GM23248 (cell line): ENCODE data around the gene OAF. TPM values are rescaled to one million over a fixed set of nuclear protein-coding genes. Genes with fewer than 3 reads are reported as not detected.

Experiments
- DNase-seq: peaks from one replicate; pipeline ENCODE4 v3.0.0-alpha.2; 2015
- H2AFZ ChIP-seq: fragments of 200-600 bp; sonication (generic); 2 replicates; pipeline ENCODE4 v1.6.1; 2016; ENCODE audit warnings: antibody characterized with exemption
- H3F3A ChIP-seq: fragments of 200-600 bp; sonication (generic); 2 replicates; pipeline ENCODE4 v1.6.1; 2016; ENCODE audit warnings: mild to moderate bottlenecking, antibody characterized with exemption, mixed run types; ENCODE audit not compliant: insufficient read depth
- H3K27ac ChIP-seq: fragments of 200-600 bp; sonication (generic); 2 replicates; pipeline ENCODE4 v1.5.1; 2016; ENCODE audit warnings: mild to moderate bottlenecking
- H3K27me3 ChIP-seq: fragments of 200-600 bp; sonication (generic); replicated peaks from 2 replicates; pipeline ENCODE4 v1.6.1; 2016; ENCODE audit warnings: mild to moderate bottlenecking; ENCODE audit not compliant: insufficient read depth
- H3K36me3 ChIP-seq: fragments of 200-600 bp; sonication (generic); 2 replicates; pipeline ENCODE4 v1.6.1; 2016; ENCODE audit warnings: low read depth, mild to moderate bottlenecking
- H3K4me1 ChIP-seq: fragments of 200-600 bp; sonication (generic); 2 replicates; pipeline ENCODE4 v1.6.1; 2016; ENCODE audit warnings: mild to moderate bottlenecking; ENCODE audit not compliant: insufficient read depth
- H3K4me2 ChIP-seq: fragments of 200-600 bp; sonication (generic); one replicate; pipeline ENCODE4 v1.6.1; 2016; ENCODE audit warnings: mild to moderate bottlenecking; ENCODE audit not compliant: unreplicated experiment
- H3K4me3 ChIP-seq: fragments of 200-600 bp; sonication (generic); 2 replicates; pipeline ENCODE4 v1.5.1; 2016; ENCODE audit warnings: mild to moderate bottlenecking
- H3K79me2 ChIP-seq: fragments of 200-600 bp; sonication (generic); 2 replicates; pipeline ENCODE4 v1.6.1; 2016; ENCODE audit warnings: mild to moderate bottlenecking; ENCODE audit not compliant: insufficient read depth
- H3K9ac ChIP-seq: fragments of 200-600 bp; sonication (generic); 2 replicates; pipeline ENCODE4 v1.6.1; 2016; ENCODE audit warnings: mild to moderate bottlenecking
- H3K9me2 ChIP-seq: fragments of 200-600 bp; sonication (generic); 2 replicates; pipeline ENCODE4 v1.6.1; 2016; ENCODE audit warnings: mixed run types, mild to moderate bottlenecking, moderate library complexity; ENCODE audit not compliant: insufficient read depth
- H3K9me3 ChIP-seq: fragments of 200-600 bp; sonication (generic); one replicate; pipeline ENCODE4 v1.6.1; 2017; ENCODE audit warnings: low read depth
- H4K20me1 ChIP-seq: fragments of 200-600 bp; sonication (generic); 2 replicates; pipeline ENCODE4 v1.6.0; 2016; ENCODE audit not compliant: insufficient read depth
- EZH2 ChIP-seq: fragments of 200-600 bp; sonication (generic); IDR thresholded peaks from 2 replicates; pipeline ENCODE4 v1.6.1; 2018; ENCODE audit warnings: antibody characterized with exemption, mild to moderate bottlenecking; ENCODE audit not compliant: insufficient read depth, poor library complexity, severe bottlenecking
- EZH2phosphoT487 ChIP-seq: fragments of 200-600 bp; sonication (generic); IDR thresholded peaks from 2 replicates; pipeline ENCODE4 v1.6.1; 2018; ENCODE audit warnings: antibody characterized with exemption, moderate library complexity, mild to moderate bottlenecking, low read depth; ENCODE audit not compliant: insufficient read depth
- WGBS, 2 experiments: methylation state at CpG; one replicate each; pipeline ENCODE4 v1.1.6; 2015 to 2017; ENCODE audit warnings: low lambda C conversion rate in 2 of 2, low coverage in 1 of 2; ENCODE audit errors: missing lambda C conversion rate in 2 of 2; 5-methylcytosine and 5-hydroxymethylcytosine counted together
- in situ Hi-C: fragments of 300-500 bp; cut with MboI; formaldehyde crosslinking; loops from 2 replicates; pipeline ENCODE4 v1.15.0; 2020
- polyA plus RNA-seq: library from polyadenylated mRNA; unstranded; fragments of >200 nt; fragmentation: Nextera tagmentation; extraction: Ambion mirVana; gene quantifications from 2 replicates; pipeline ENCODE4 v1.2.1, GENCODE V29; 2016
- total RNA-seq: library from RNA; depleted of rRNA; stranded (reverse); fragments of >200 nt; shearing (Covaris generic); gene quantifications from 2 replicates; pipeline ENCODE4 v1.2.3, GENCODE V29; 2014

The OAF gene
- total and polyA plus RNA-seq, 2 experiments from 2014 or later: 80.0 to 116 TPM

DNA sequence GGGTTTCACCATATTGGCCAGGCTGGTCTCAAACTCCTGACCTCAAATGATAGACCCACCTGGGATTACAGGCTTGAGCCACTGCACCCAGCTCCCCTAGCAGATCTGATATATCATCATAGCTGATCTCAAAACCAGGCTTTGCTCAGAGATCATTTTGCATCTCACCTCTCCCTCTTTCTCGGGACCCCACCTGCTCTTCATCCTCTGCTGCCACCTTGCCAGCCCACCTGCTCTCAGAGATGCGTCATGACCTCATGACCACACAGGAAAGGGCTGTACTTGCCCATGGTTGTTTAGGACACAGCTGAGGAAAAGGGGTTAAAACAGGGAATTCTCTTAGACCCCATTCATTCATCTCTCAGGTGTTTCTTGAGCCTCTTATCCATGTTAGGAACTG lies 56.5 kb downstream of the OAF start:
- in situ Hi-C loops: no loop called here

DNA sequence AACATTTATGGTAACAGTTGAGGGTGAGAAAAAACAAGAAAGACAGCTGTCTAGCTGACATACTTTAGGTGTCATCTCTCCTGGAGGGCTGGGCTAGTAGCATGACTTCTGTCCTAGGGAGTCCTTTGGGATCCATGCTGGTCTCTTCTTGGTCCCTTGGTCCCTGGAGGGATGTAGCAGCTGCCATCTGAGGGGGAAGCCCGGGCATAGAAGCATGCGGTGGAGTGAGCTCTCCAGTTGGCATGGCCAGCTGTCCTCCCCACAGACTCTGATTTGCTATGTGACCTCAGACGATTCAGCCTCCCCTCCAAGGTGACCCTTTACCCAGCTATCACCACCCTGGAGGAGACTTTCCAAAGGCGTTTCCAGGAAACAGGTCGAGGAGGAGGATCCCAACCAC lies 57.9 kb downstream of the OAF start:
- H3K79me2 ChIP-seq: no peaks in the 10 kb centered on the region
- DNase-seq: no peak
- H3K36me3 ChIP-seq: no peaks in the 10 kb centered on the region
- no peaks in the 10 kb centered on the region for H3K9me3 ChIP-seq
- no peak overlapping the region for H3K4me3 ChIP-seq
- H4K20me1 ChIP-seq: no peaks in the 10 kb centered on the region
- H3K9me2 ChIP-seq: no peaks in the 10 kb centered on the region
- WGBS, 2 experiments: 42 to 52% methylated on average over 5 of the region's 5 CpGs
- no peak overlapping the region for H3K9ac ChIP-seq
- no peak overlapping the region for H3K27ac ChIP-seq
- H3K4me1 ChIP-seq: peaks cover 15% of the 10 kb centered on the region
- H2AFZ ChIP-seq: no peak overlapping the region
- in situ Hi-C loops: no loop called here
- TF ChIP-seq EZH2: no peak
- TF ChIP-seq EZH2phosphoT487: no peak
- H3K4me2 ChIP-seq: no peak overlapping the region
- peaks cover 15% of the 10 kb centered on the region for H3F3A ChIP-seq
- H3K27me3 ChIP-seq: peaks cover 40% of the 10 kb centered on the region

More for the DNA sequence above, 56.5 kb downstream of the OAF start:
- Histone ChIP-seq H3K9me3 (no peaks in the 10 kb centered on the region), H3K4me3 (no peak overlapping the region), H3F3A (0 out of 2 replicates have a peak, but pooled peaks cover 6% of the 10 kb centered on the region), H3K4me2 (no peak overlapping the region), H3K27me3 (peaks cover 42% of the 10 kb centered on the region), H3K9ac (no peak overlapping the region), H3K79me2 (no peaks in the 10 kb centered on the region), H3K4me1 (peaks cover 4% of the 10 kb centered on the region; the same call in 1 of the 2 replicates), H3K27ac (no peak overlapping the region), H3K36me3 (no peaks in the 10 kb centered on the region), H4K20me1 (no peaks in the 10 kb centered on the region), H3K9me2 (no peaks in the 10 kb centered on the region), H2AFZ (no peak overlapping the region)
- TF ChIP-seq EZH2phosphoT487 (no peak), EZH2 (no peak)
- WGBS, 2 experiments: 49 to 51% methylated on average over 2 of the region's 2 CpGs
- no peak for DNase-seq

DNA sequence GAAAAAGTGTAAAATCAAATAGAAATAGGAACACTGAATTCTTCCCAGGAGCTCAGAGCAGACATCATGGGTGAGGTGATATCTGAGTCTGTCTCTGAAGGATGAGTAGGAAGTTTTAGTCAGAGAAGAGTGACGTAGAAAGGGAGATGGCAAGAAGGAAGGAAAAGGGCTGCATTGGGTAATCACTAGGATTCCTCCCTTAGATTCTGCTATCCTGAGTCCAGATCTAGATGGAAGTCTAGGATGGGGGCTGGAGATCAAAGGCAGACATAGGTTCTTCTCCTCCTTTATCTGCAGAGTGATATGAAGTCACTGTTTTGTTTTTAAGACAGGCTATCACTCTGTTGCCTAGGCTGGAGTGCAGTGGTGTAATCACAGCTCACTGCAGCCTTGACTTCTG lies 59.6 kb downstream of the OAF start:
- H3K4me2 ChIP-seq: no peak overlapping the region
- H3K4me3 ChIP-seq: no peak overlapping the region
- no peaks in the 10 kb centered on the region for H3K9me3 ChIP-seq
- H3K79me2 ChIP-seq: no peaks in the 10 kb centered on the region
- WGBS, 2 experiments: 69 to 87% methylated on average over 1 of the region's 1 CpG
- H3K4me1 ChIP-seq: peaks cover 17% of the 10 kb centered on the region
- H3K9ac ChIP-seq: no peak overlapping the region
- H2AFZ ChIP-seq: no peak overlapping the region
- DNase-seq: peak; percentile 51
- no peak overlapping the region for H3K27ac ChIP-seq
- H3K9me2 ChIP-seq: no peaks in the 10 kb centered on the region
- no peak for TF ChIP-seq EZH2
- TF ChIP-seq EZH2phosphoT487: no peak
- H3K36me3 ChIP-seq: no peaks in the 10 kb centered on the region
- no peaks in the 10 kb centered on the region for H4K20me1 ChIP-seq
- in situ Hi-C loops: no loop called here
- peaks cover 15% of the 10 kb centered on the region for H3F3A ChIP-seq
- peaks cover 27% of the 10 kb centered on the region for H3K27me3 ChIP-seq

DNA sequence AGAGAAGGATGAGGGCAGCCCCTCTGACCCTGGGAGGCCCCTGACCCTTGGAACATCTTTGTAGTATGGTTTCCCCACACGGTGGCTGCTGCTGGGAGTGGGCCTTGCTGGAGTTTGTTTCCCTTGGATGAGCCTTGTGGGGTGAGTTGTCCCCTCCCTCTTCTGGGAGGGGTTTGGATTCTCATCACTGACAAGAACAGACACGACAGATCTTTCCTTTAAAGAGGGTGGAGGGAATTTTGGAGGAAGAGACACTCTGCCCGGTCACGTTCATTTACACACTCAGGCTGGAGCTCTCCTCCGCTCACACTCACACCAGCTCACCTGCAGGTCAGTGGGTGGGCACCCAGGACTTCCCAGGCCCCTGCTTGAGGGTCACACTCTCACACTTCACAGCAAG lies 60.8 kb downstream of the OAF start:
- WGBS, 2 experiments: 40 to 45% methylated on average over 5 of the region's 5 CpGs
- in situ Hi-C loops: no loop called here
- Histone ChIP-seq H3F3A (peaks cover 15% of the 10 kb centered on the region), H3K9me2 (no peaks in the 10 kb centered on the region), H3K27ac (peak overlapping the region; percentile 64; the same call in 1 of the 2 replicates), H3K36me3 (no peaks in the 10 kb centered on the region), H3K9ac (no peak overlapping the region), H4K20me1 (no peaks in the 10 kb centered on the region), H3K27me3 (peaks cover 14% of the 10 kb centered on the region), H3K79me2 (no peaks in the 10 kb centered on the region), H3K4me3 (no peak overlapping the region), H2AFZ (no peak overlapping the region), H3K9me3 (no peaks in the 10 kb centered on the region), H3K4me2 (no peak overlapping the region), H3K4me1 (peaks cover 17% of the 10 kb centered on the region)
- no peak for TF ChIP-seq EZH2
- no peak for TF ChIP-seq EZH2phosphoT487
- DNase-seq: no peak

DNA sequence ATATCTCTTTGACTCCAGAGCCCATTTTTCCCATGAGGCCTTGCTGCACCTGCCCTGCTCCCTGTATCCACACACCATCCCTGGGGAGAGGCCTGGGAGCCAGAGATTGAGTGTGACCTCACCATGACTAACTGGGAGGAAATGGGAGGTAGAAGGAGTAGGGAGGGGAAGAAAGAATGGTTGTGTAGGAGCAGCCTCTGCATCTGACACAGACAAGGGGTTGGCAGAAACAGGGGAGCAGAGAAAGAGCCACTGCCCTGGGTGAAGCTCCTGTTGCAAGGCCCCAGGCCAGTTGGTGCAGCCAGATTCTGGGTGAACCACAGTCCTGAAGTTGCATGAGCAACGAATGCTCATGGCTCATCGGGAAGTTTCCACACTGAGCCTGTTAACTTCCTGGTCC lies 61.5 kb downstream of the OAF start:
- Histone ChIP-seq H3K9me2 (no peaks in the 10 kb centered on the region), H3K4me1 (peaks cover 17% of the 10 kb centered on the region), H3K36me3 (no peaks in the 10 kb centered on the region), H3F3A (peaks cover 15% of the 10 kb centered on the region), H3K27me3 (peaks cover 10% of the 10 kb centered on the region; the same call in 1 of the 2 replicates), H3K4me3 (no peak overlapping the region), H3K4me2 (no peak overlapping the region), H3K9ac (no peak overlapping the region), H3K27ac (peak overlapping the region; percentile 64), H2AFZ (no peak overlapping the region), H3K9me3 (no peaks in the 10 kb centered on the region), H3K79me2 (no peaks in the 10 kb centered on the region), H4K20me1 (no peaks in the 10 kb centered on the region)
- 50 to 54% methylated on average over 2 of the region's 2 CpGs for WGBS, 2 experiments
- in situ Hi-C loops: no loop called here
- TF ChIP-seq EZH2 (no peak), EZH2phosphoT487 (no peak)
- peak; percentile 90 for DNase-seq
